Posterior cingulate gyrus (tissue), 11 donors: ENCODE data around the gene PACSIN1.

Source experiments
- DNase-seq, 10 donors: peaks; one replicate each; pipeline versions ENCODE4 v3.0.0 to v3.0.0-alpha.2; 2020 to 2021; ENCODE audit warnings: mixed read lengths in 3 of 10
- intact Hi-C: fragments of 100-400 bp; cut with DNase I; formaldehyde crosslinking; loops from one replicate; pipeline ENCODE4 v1.15.1; 2023

PACSIN1 gene

DNA sequence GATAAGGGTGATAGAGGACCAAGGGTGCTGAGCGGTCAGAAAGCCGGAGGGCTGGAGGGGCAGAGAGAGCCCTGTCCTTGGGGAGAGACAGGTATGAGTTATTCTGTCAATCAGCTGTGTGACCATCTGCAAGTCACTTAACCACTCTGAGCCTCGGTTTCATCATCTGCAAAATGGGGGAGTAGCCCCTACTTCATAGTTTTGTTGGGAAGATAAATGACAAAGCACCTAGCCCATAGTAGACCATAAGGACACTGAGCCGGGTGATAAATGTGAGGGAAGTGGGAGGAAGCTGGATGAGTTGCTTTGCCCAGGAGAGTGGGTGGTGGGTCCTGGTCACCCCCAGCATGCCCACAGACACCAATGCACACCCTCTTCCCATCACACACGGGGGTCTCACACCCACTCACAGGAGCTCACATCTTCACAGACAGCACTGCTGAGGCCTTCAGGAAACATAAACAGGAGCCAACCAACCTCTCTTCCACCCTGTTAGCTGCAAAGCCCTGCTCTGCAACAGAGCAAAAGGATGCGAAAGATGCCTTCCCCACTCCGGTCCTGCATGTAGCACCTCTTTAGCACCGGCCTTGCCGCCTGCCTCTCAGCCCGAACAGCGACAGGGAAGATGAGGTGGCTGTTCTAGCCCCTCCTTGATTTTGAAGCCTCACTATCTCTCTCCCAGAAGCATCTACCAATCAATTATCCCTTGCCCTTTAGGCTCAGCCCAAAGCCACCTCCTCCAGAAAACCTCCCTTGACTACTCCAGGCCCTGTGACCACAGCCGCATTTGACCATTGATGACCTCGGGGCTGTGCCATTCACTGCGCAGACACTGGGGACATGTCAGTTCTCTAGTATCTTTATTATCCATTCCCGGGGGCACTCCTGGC, 71.3 kb downstream of the PACSIN1 start:
- no peak for DNase-seq
- intact Hi-C loops, result no loop called here

- intact Hi-C loops, result no loop called here
- no peak for DNase-seq
These were observed 72.2 kb downstream of the PACSIN1 start for GRCh38 chr6:34537922-34538550.

- no peak for DNase-seq
- intact Hi-C loops, result no loop called here
These were observed 72.7 kb downstream of the PACSIN1 start for GRCh38 chr6:34538581-34538980.

GRCh38 chr6:34539181-34539580, 73.3 kb downstream of the PACSIN1 start:
- intact Hi-C loops, result no loop called here
- DNase-seq, result no peak

GRCh38 chr6:34540222-34540621, 74.3 kb downstream of the PACSIN1 start:
- DNase-seq, result no peak
- intact Hi-C loops, result no loop called here

GRCh38 chr6:34540841-34541240, 75.0 kb downstream of the PACSIN1 start:
- DNase-seq, result no peak
- intact Hi-C loops, result no loop called here

GRCh38 chr6:34543421-34543820, 77.5 kb downstream of the PACSIN1 start:
- DNase-seq, result no peak
- intact Hi-C loops, result no loop called here

- no peak for DNase-seq
- intact Hi-C loops, result no loop called here
These were observed 78.3 kb downstream of the PACSIN1 start for GRCh38 chr6:34544052-34544604.

DNA sequence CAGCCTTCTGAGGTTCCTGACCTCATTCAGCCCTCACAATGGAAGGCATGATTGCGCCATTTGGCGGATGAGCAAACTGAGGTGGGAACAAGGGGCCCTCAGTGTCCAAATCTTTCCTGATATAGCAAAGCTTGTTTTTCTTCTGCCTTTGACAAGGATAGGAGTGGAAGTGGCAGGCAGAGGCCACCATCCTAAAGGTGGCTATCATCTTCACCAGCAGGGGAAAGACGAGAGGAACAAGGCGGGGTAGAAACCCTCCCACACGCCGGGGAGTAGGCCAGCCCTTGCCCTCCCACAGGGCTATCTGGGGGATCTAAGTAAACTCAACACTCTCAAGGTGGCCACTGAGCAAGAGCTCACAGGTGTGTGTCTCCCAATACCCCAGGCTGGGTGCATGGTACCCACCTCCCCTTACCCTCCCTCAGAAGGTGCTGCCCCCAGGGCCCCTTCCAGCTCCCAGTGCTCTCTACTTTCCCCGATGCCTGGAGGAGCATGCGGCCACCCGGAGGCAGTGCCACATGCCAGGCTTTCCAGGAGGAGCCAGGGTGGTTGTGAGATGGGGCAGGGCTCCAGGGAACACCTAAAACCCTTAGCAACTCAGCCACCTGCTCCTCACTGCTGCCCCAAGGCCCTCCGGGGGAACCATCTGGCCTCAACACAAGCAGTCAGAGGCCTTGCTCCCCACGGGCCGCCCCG, 79.0 kb downstream of the PACSIN1 start:
- intact Hi-C loops, result no loop called here
- no peak for DNase-seq

- intact Hi-C loops, result no loop called here
These were observed 80.9 kb downstream of the PACSIN1 start for GRCh38 chr6:34546551-34547321.

GRCh38 chr6:34547701-34548644, 82.1 kb downstream of the PACSIN1 start:
- intact Hi-C loops, result no loop called here
- DNase-seq, result no peak

More at GRCh38 chr6:34546551-34547321, 80.9 kb downstream of the PACSIN1 start:
- DNase-seq, result peak in 7 of 10 donors; percentile 45 to 83 (median 56)

DNA sequence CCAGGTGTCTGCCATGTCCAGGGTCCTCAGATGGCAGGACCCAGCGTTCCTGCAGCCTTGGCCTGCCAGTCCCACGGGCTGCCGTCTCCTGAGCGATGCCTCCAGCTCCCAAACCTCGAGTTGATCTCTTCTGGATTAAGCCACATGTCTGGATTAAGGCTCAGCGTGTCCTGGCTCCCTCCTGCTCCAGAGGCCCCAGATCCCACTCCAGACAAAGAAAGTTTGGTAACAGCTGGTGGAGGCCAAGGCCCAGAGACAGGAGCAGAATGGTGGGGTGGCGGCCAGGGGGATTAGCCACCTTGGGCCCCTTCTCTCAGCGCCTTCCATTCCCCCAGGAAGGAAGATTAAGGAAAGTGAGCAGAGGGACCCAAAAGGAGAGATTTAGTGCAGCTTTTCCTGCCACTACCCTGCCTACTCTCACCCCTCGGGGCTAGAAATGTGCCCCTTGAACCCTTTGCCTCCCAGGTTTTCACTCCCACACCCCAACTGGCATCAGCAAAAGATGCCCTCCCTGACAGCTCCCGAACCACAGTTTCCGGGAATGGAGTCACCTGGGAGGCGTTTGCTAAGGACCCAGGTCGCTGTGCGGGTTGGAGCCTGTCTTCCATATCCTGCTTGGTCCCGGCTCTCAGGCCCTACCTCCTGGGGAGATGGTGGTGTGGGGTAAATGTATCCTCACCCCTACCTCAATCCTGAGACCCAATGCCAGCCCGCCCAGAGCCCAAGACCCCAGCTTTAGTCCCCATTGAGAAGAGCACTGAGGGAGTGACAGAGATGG, 83.3 kb downstream of the PACSIN1 start:
- DNase-seq, result no peak
- intact Hi-C loops, result no loop called here

- intact Hi-C loops, result no loop called here
- DNase-seq, result no peak
These were observed 83.9 kb downstream of the PACSIN1 start for GRCh38 chr6:34549804-34550202.

DNA sequence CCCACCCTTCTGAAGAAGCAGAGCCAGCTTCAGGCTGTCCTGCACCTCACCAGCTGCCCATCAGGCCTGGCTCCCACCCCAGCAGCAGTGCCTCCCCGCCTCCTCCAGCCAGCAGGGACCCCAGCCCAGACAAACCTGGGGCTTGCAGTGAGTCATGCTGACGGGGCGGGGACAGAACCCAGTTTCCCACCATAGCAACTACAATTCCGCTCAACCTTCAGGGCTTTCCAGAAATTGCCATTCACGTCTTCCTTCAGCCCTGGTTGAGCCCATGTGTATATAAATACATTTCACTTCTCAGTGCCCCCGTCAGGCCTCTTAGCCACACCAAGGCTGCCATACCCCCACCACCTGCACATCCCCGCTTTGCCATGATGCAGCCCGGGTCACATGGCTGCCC, 85.8 kb downstream of the PACSIN1 start:
- DNase-seq, result no peak
- intact Hi-C loops, result no loop called here

GRCh38 chr6:34552620-34553019, 86.7 kb downstream of the PACSIN1 start:
- DNase-seq, result no peak
- intact Hi-C loops, result no loop called here

GRCh38 chr6:34553146-34553545, 87.3 kb downstream of the PACSIN1 start:
- DNase-seq, result no peak
- intact Hi-C loops, result no loop called here

GRCh38 chr6:34553750-34554149, 87.9 kb downstream of the PACSIN1 start:
- intact Hi-C loops, result no loop called here
- no peak for DNase-seq

DNA sequence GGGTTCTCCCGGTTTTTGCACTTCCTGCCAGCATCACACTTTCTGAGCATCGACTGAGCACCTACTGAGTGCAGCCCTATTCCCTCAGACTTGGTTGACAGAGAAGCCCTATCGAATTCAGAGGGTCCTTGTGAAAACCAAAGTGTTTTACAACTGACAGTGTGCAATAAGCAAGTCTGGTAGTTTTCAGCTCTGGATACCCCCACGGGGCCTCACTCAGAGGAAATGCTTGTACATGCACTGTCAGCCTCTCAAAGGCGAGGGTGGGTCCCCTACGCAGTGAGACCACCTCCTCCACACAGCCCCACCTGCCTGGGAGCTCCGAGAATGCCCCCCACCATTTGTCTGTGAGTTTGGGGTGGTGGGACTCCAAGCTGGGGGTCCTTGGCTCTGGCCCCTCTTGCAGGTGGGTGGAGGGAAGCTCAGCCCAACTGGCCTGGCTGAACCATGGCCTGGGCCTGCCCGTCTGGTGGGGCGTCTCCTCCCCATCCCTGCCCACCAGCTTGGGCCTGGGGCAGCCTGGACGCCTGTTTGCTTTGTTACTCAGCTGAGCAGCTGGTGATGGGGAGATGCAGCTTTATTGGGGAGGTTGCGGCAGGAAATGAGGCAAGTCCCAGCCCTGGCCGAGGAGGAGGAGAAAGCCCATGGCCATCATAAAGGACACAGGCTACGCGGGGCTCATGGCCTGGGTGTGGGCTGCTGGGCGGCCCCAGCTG, 88.6 kb downstream of the PACSIN1 start:
- DNase-seq, result no peak
- intact Hi-C loops, result no loop called here
